NB4 (cell line): ENCODE measurements around the gene PUM1.

Source experiments
- CTCF ChIP-seq: IDR thresholded peaks from one replicate; pipeline ENCODE4 v1.5.1; 2012; ENCODE audit warnings: low read depth, low read length
- MYC ChIP-seq: IDR thresholded peaks from 2 replicates; pipeline ENCODE4 v1.6.1; 2011; ENCODE audit warnings: low read depth, low read length
- POLR2A ChIP-seq: IDR thresholded peaks from 2 replicates; pipeline ENCODE4 v1.6.1; 2011; ENCODE audit warnings: mild to moderate bottlenecking; ENCODE audit not compliant: insufficient read length; ENCODE audit errors: extremely low read depth
- TF ChIP-seq, protein P1 (sequence below): IDR thresholded peaks from 2 replicates; pipeline ENCODE4 v1.6.1; 2011; ENCODE audit warnings: low read depth, low read length

DNA sequence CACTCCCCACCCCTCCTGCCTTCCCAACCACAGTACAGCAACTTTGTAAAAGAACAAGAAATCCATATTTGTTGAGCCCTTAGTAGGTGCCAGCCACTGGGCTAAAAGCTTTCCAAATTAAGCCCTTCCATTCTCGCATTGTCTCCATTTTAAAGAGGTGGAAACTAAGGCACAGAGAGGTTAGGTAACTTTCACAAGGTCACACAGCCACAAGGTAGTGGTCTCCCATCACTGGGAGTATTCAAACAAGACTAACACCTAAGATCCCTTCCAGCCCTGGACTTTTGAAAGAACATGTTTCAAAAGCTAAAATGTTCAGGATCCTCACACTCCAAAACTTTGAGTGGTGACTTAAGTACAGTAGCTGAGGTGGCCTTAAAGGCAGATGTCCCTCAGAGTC, 160.1 kb downstream of the PUM1 start:
- no peak for TF ChIP-seq CTCF
- TF ChIP-seq, protein P1, sequence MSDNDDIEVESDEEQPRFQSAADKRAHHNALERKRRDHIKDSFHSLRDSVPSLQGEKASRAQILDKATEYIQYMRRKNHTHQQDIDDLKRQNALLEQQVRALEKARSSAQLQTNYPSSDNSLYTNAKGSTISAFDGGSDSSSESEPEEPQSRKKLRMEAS = no peak
- TF ChIP-seq POLR2A = no peak
- TF ChIP-seq MYC = no peak
